NT2/D1 (cell line): ENCODE results near the gene OR5B21.

Experiments used
- DNase-seq: peaks from one replicate; pipeline ENCODE4 v3.0.0-alpha.2; 2011; ENCODE audit warnings: low read depth, low spot score
- H3K27me3 ChIP-seq: 2 replicates; pipeline ENCODE4 v1.6.0; 2011; ENCODE audit warnings: mild to moderate bottlenecking; ENCODE audit not compliant: insufficient read length, insufficient read depth
- H3K36me3 ChIP-seq: 2 replicates; pipeline ENCODE4 v1.6.1; 2011; ENCODE audit warnings: mild to moderate bottlenecking, low read length, mixed read lengths; ENCODE audit not compliant: insufficient read depth, insufficient read length
- H3K4me1 ChIP-seq: 2 replicates; pipeline ENCODE4 v1.5.1; 2011; ENCODE audit not compliant: insufficient read depth, insufficient read length
- H3K4me3 ChIP-seq: 2 replicates; pipeline ENCODE4 v1.5.1; 2011; ENCODE audit warnings: low read depth; ENCODE audit not compliant: insufficient read length
- H3K9ac ChIP-seq: 2 replicates; pipeline ENCODE4 v1.6.0; 2011; ENCODE audit warnings: low read depth; ENCODE audit not compliant: insufficient read length
- H3K9me3 ChIP-seq: 2 replicates; pipeline ENCODE4 v1.5.1; 2011; ENCODE audit warnings: mild to moderate bottlenecking, low read length; ENCODE audit not compliant: insufficient read depth
- SUZ12 ChIP-seq: IDR thresholded peaks from 2 replicates; pipeline ENCODE4 v1.6.1; 2011; ENCODE audit not compliant: insufficient read length, insufficient read depth; ENCODE audit errors: extremely low read depth
- YY1 ChIP-seq: IDR thresholded peaks from 2 replicates; pipeline ENCODE4 v1.6.1; 2011; ENCODE audit not compliant: insufficient read length, insufficient read depth
- ZNF274 ChIP-seq: IDR thresholded peaks from 2 replicates; pipeline ENCODE4 v1.6.1; 2011; ENCODE audit warnings: mild to moderate bottlenecking, low read depth, low read length

OR5B21 gene

GRCh38 chr11:58465690-58466089 is 42.2 kb downstream of the OR5B21 start:
- TF ChIP-seq ZNF274: no peak
- no peak for TF ChIP-seq SUZ12
- TF ChIP-seq YY1: no peak
- H3K9ac ChIP-seq: no peak overlapping the region
- DNase-seq: no peak
- H3K36me3 ChIP-seq: no peaks in the 10 kb centered on the region
- H3K4me1 ChIP-seq: no peaks in the 10 kb centered on the region
- H3K27me3 ChIP-seq: no peaks in the 10 kb centered on the region
- H3K4me3 ChIP-seq: no peak overlapping the region
- no peaks in the 10 kb centered on the region for H3K9me3 ChIP-seq
